Measurements from ENCODE around the gene JAML. TPM values are rescaled to one million over a fixed set of nuclear protein-coding genes. Genes with fewer than 3 reads are reported as not detected.

The JAML gene
- total and polyA plus RNA-seq, 2 donors, result 39.7 to 58.8 TPM

DNA sequence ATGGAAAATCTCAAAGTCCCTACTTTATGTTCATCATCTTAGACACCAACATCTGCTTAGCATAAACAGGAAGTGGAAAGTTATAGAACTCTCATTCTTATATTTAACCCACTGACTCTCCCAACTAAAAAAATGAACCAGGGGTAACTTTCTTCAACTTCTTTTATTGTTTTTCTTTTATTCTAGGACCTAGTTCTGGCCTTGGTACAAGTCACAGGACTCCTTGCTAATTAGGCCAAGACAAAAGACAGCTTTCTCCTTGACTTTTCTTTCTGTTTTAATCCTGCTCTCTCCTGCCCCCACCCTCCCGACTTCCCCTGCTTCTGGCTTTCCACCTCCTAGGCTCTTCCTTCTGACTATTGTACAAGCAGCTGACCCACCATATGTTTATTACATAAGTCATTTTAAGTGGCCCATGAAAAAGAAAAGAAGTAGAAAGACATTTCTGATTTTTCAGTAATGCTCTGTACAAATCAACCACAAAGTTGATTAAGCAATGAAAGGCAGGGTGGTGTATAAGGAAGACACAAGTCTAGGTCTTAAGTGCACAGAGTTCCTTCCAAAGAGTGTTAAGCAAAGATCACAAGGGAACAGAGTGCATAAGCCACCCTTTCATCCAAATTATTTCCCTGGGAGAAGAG lies 18.3 kb downstream of the JAML start:
- peak overlapping the region; percentile 84 to 90 for H3K27ac ChIP-seq (ENCODE audit: low read depth in 1 of 2, low read length in 1 of 2)

DNA sequence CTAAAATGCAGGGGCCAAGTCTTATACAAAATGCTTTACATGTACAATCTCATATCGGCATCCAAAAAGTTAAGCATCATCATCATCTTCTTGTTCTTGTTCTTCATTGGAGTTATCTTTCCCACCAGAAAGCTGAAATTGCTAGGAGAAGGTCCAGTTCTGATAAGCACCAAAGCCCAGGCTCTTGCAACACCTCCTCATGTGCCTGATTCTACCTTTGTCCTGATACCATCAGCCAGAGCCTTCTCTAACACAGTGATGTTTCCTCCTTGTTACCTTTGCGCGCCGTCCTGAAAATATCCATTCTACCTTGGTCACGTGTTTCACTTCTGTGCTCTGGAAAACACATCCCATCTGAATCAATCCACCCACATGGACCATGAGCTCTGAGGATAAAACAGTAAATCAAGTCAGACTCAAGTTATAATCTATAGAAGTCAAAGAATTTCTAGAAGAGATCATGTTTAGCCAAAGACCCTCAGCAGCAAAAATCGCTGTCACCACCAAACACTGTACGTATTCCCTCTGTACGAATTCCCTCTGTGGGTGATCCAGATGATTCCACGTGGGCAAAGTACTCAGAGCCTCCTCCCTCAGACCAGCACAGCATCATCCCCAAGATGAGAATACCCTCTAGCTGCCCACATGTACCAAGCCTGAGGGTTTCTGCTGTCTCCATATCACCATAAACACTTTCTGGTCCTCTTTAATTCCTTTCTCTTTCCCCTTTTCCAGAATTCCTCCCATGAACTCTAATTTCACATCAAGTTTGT lies 19.0 kb downstream of the JAML start:
- no peak for DNase-seq (ENCODE audit: low read depth in 6 of 9, low spot score in 9 of 9)
- no peak overlapping the region for H3K4me3 ChIP-seq (ENCODE audit: low read length in 2 of 2)
- H3K27ac ChIP-seq (ENCODE audit: low read depth in 1 of 2, low read length in 1 of 2), result peak overlapping the region in 1 of 2 donors; percentile 84
- H3K27me3 ChIP-seq (ENCODE audit: control insufficient read depth in 2 of 2, insufficient read depth in 1 of 2, low read length in 1 of 2), result no peaks in the 10 kb centered on the region
- peaks cover 0 to 19% of the 10 kb centered on the region in 2 donors for H3K36me3 ChIP-seq (ENCODE audit: control insufficient read depth in 2 of 2, insufficient read depth in 2 of 2, low read length in 1 of 2)
- 97% methylated on average over 9 of the region's 9 CpGs for WGBS
- H3K4me1 ChIP-seq (ENCODE audit: control insufficient read depth in 2 of 2, insufficient read depth in 2 of 2, low read length in 2 of 2), result peaks cover 29 to 46% of the 10 kb centered on the region in 2 donors
- H3K9me3 ChIP-seq (ENCODE audit: control insufficient read depth in 2 of 2, insufficient read depth in 1 of 2, low read length in 1 of 2), result no peaks in the 10 kb centered on the region

More for the DNA sequence above, 18.3 kb downstream of the JAML start:
- peak in 1 of 9 donors; percentile 64 for DNase-seq (ENCODE audit: low read depth in 6 of 9, low spot score in 9 of 9)
- WGBS, result 25% methylated on average over 1 of the region's 1 CpG
- H3K36me3 ChIP-seq (ENCODE audit: control insufficient read depth in 2 of 2, insufficient read depth in 2 of 2, low read length in 1 of 2), result peaks cover 2 to 21% of the 10 kb centered on the region in 2 donors
- H3K4me3 ChIP-seq (ENCODE audit: low read length in 2 of 2), result no peak overlapping the region
- H3K27me3 ChIP-seq (ENCODE audit: control insufficient read depth in 2 of 2, insufficient read depth in 1 of 2, low read length in 1 of 2), result no peaks in the 10 kb centered on the region
- H3K9me3 ChIP-seq (ENCODE audit: control insufficient read depth in 2 of 2, insufficient read depth in 1 of 2, low read length in 1 of 2), result no peaks in the 10 kb centered on the region
- peaks cover 29 to 38% of the 10 kb centered on the region in 2 donors for H3K4me1 ChIP-seq (ENCODE audit: control insufficient read depth in 2 of 2, insufficient read depth in 2 of 2, low read length in 2 of 2)

- no peak overlapping the region for H3K4me3 ChIP-seq (ENCODE audit: low read length in 2 of 2)
- 67% methylated on average over 7 of the region's 7 CpGs for WGBS
Observed at GRCh38 chr11:118202599-118203422, 22.0 kb downstream of the JAML start.

GRCh38 chr11:118201966-118202365 lies 22.8 kb downstream of the JAML start:
- H3K27ac ChIP-seq (ENCODE audit: low read depth in 1 of 2, low read length in 1 of 2), result no peak overlapping the region
- peaks cover 34 to 60% of the 10 kb centered on the region in 2 donors for H3K4me1 ChIP-seq (ENCODE audit: control insufficient read depth in 2 of 2, insufficient read depth in 2 of 2, low read length in 2 of 2)
- no peaks in the 10 kb centered on the region for H3K9me3 ChIP-seq (ENCODE audit: control insufficient read depth in 2 of 2, insufficient read depth in 1 of 2, low read length in 1 of 2)
- H3K27me3 ChIP-seq (ENCODE audit: control insufficient read depth in 2 of 2, insufficient read depth in 1 of 2, low read length in 1 of 2), result no peaks in the 10 kb centered on the region
- peaks cover 0 to 26% of the 10 kb centered on the region in 2 donors for H3K36me3 ChIP-seq (ENCODE audit: control insufficient read depth in 2 of 2, insufficient read depth in 2 of 2, low read length in 1 of 2)
- no peak overlapping the region for H3K4me3 ChIP-seq (ENCODE audit: low read length in 2 of 2)
- peak in 1 of 9 donors; percentile 7 for DNase-seq (ENCODE audit: low read depth in 6 of 9, low spot score in 9 of 9)
- 92% methylated on average over 2 of the region's 2 CpGs for WGBS

More at GRCh38 chr11:118202599-118203422, 22.0 kb downstream of the JAML start:
- Histone ChIP-seq H3K36me3 (ENCODE audit: control insufficient read depth in 2 of 2, insufficient read depth in 2 of 2, low read length in 1 of 2) (peaks cover 0 to 22% of the 10 kb centered on the region in 2 donors), H3K9me3 (ENCODE audit: control insufficient read depth in 2 of 2, insufficient read depth in 1 of 2, low read length in 1 of 2) (no peaks in the 10 kb centered on the region), H3K4me1 (ENCODE audit: control insufficient read depth in 2 of 2, insufficient read depth in 2 of 2, low read length in 2 of 2) (peaks cover 34 to 60% of the 10 kb centered on the region in 2 donors), H3K27me3 (ENCODE audit: control insufficient read depth in 2 of 2, insufficient read depth in 1 of 2, low read length in 1 of 2) (no peaks in the 10 kb centered on the region), H3K27ac (ENCODE audit: low read depth in 1 of 2, low read length in 1 of 2) (peak overlapping the region; percentile 38 to 62)
- peak in 1 of 9 donors; percentile 70 for DNase-seq (ENCODE audit: low read depth in 6 of 9, low spot score in 9 of 9)

GRCh38 chr11:118200901-118201680 lies 23.7 kb downstream of the JAML start:
- H3K36me3 ChIP-seq (ENCODE audit: control insufficient read depth in 2 of 2, insufficient read depth in 2 of 2, low read length in 1 of 2), result peaks cover 0 to 25% of the 10 kb centered on the region in 2 donors
- no peaks in the 10 kb centered on the region for H3K27me3 ChIP-seq (ENCODE audit: control insufficient read depth in 2 of 2, insufficient read depth in 1 of 2, low read length in 1 of 2)
- H3K27ac ChIP-seq (ENCODE audit: low read depth in 1 of 2, low read length in 1 of 2), result peak overlapping the region; percentile 25 to 32
- H3K4me3 ChIP-seq (ENCODE audit: low read length in 2 of 2), result no peak overlapping the region
- 82% methylated on average over 9 of the region's 9 CpGs for WGBS
- no peaks in the 10 kb centered on the region for H3K9me3 ChIP-seq (ENCODE audit: control insufficient read depth in 2 of 2, insufficient read depth in 1 of 2, low read length in 1 of 2)
- DNase-seq (ENCODE audit: low read depth in 6 of 9, low spot score in 9 of 9), result peak in 1 of 9 donors; percentile 63
- peaks cover 28 to 53% of the 10 kb centered on the region in 2 donors for H3K4me1 ChIP-seq (ENCODE audit: control insufficient read depth in 2 of 2, insufficient read depth in 2 of 2, low read length in 2 of 2)

GRCh38 chr11:118200497-118200896 lies 24.3 kb downstream of the JAML start:
- Histone ChIP-seq H3K27me3 (ENCODE audit: control insufficient read depth in 2 of 2, insufficient read depth in 1 of 2, low read length in 1 of 2) (no peaks in the 10 kb centered on the region), H3K4me3 (ENCODE audit: low read length in 2 of 2) (no peak overlapping the region), H3K36me3 (ENCODE audit: control insufficient read depth in 2 of 2, insufficient read depth in 2 of 2, low read length in 1 of 2) (peaks cover 0 to 20% of the 10 kb centered on the region in 2 donors), H3K4me1 (ENCODE audit: control insufficient read depth in 2 of 2, insufficient read depth in 2 of 2, low read length in 2 of 2) (peaks cover 28 to 48% of the 10 kb centered on the region in 2 donors), H3K27ac (ENCODE audit: low read depth in 1 of 2, low read length in 1 of 2) (no peak overlapping the region), H3K9me3 (ENCODE audit: control insufficient read depth in 2 of 2, insufficient read depth in 1 of 2, low read length in 1 of 2) (no peaks in the 10 kb centered on the region)
- DNase-seq (ENCODE audit: low read depth in 6 of 9, low spot score in 9 of 9), result no peak
- 97% methylated on average over 5 of the region's 5 CpGs for WGBS

DNA sequence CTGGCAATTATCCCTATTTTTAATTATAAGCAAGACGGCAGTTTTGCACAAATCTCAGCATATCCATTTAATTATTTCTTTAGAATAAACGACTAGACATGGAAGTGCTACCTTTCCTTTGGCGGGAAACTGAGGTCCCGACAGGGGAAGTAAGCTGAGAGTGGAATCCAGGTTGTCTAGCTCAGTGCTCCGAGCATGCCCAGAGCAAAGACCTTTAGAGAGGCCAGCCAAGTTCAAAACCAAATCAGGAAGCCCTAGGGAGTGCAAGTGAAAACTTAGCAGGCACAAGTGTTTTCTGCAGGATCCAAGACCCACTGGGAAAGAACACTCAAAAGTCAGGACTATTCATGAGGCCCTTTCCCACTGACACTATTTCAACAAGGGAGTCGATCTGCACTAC lies 25.7 kb downstream of the JAML start:
- H3K36me3 ChIP-seq (ENCODE audit: control insufficient read depth in 2 of 2, insufficient read depth in 2 of 2, low read length in 1 of 2), result peaks cover under 1 to 27% of the 10 kb centered on the region in 2 donors
- 96% methylated on average over 6 of the region's 6 CpGs for WGBS
- no peak for DNase-seq (ENCODE audit: low read depth in 6 of 9, low spot score in 9 of 9)
- H3K4me3 ChIP-seq (ENCODE audit: low read length in 2 of 2), result no peak overlapping the region
- no peaks in the 10 kb centered on the region for H3K27me3 ChIP-seq (ENCODE audit: control insufficient read depth in 2 of 2, insufficient read depth in 1 of 2, low read length in 1 of 2)
- no peaks in the 10 kb centered on the region for H3K9me3 ChIP-seq (ENCODE audit: control insufficient read depth in 2 of 2, insufficient read depth in 1 of 2, low read length in 1 of 2)
- H3K4me1 ChIP-seq (ENCODE audit: control insufficient read depth in 2 of 2, insufficient read depth in 2 of 2, low read length in 2 of 2), result peaks cover 25 to 44% of the 10 kb centered on the region in 2 donors
- no peak overlapping the region for H3K27ac ChIP-seq (ENCODE audit: low read depth in 1 of 2, low read length in 1 of 2)

- H3K9me3 ChIP-seq (ENCODE audit: control insufficient read depth in 2 of 2, insufficient read depth in 1 of 2, low read length in 1 of 2), result no peaks in the 10 kb centered on the region
- no peak overlapping the region for H3K4me3 ChIP-seq (ENCODE audit: low read length in 2 of 2)
- WGBS, result 1% methylated on average over 9 of the region's 9 CpGs
Observed at GRCh38 chr11:118198370-118198769, 26.4 kb downstream of the JAML start.

More at GRCh38 chr11:118198370-118198769, 26.4 kb downstream of the JAML start:
- peak; percentile 64 to 89 (median 79) for DNase-seq (ENCODE audit: low read depth in 6 of 9, low spot score in 9 of 9)
- H3K4me1 ChIP-seq (ENCODE audit: control insufficient read depth in 2 of 2, insufficient read depth in 2 of 2, low read length in 2 of 2), result peaks cover 24 to 42% of the 10 kb centered on the region in 2 donors
- H3K27ac ChIP-seq (ENCODE audit: low read depth in 1 of 2, low read length in 1 of 2), result no peak overlapping the region
- H3K27me3 ChIP-seq (ENCODE audit: control insufficient read depth in 2 of 2, insufficient read depth in 1 of 2, low read length in 1 of 2), result no peaks in the 10 kb centered on the region
- H3K36me3 ChIP-seq (ENCODE audit: control insufficient read depth in 2 of 2, insufficient read depth in 2 of 2, low read length in 1 of 2), result peaks cover 5 to 27% of the 10 kb centered on the region in 2 donors

Data from thymus (tissue), 11 donors.